Skin of body (tissue), 2 donors: ENCODE data around the gene OR2V2. TPM values are rescaled to one million over a fixed set of nuclear protein-coding genes. Genes with fewer than 3 reads are reported as not detected.
"Not testable (repeated sequence)": the region's sequence is repeated elsewhere in the genome, so short reads cannot be mapped to it uniquely, and the experiment has no call there.

ENCODE experiments used
- DNase-seq: peaks from one replicate; lab custom pipeline; 2025; lab: John Stamatoyannopoulos, UW
- total RNA-seq: library from RNA; depleted of rRNA; stranded (reverse); fragments of >200 nt; gene quantifications from one replicate; pipeline ENCODE4 v1.2.3, GENCODE V29; 2014

The OR2V2 gene
- total RNA-seq, 1 donor from 2014 or later: under 0.01 TPM

DNA sequence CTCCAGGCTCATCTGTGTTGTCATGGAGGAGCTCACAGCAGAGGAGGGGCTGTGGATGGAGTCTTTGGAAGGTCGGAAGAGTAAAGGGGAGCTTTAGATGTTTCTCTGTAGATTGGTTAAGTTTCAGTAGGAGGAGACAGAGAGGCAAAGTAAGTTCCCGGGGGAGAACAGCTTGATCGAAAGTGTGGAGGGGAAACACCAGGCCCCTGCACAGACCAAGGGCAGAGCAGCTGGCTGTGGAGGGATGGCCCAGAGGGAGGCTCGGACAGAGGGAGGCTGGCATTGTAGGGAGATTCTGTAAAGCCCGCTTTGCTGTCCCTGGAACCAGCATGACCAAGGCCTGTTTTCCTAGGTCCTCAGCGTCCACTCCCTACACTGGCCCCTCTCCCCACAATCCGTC, 5.3 kb upstream of the OR2V2 start:
- no peak for DNase-seq

DNA sequence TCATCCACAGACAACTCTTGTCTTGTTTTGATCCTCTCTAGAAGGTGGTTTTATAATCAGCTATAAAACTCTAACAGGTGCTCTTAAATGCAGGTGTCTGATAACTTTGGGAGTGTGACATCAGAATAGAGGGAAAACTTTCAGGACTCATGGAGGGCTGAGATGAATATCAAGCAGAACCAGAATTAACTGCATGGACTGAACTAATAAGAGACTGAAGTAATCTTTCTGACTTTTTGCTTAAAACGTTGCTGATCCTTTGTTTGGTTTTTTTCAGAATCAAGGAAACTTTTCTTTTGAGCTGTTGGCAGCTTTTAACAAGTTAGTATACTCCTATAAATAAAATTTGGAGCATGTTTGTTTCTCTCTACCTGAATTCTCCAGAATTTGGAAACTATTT, 2.3 kb upstream of the OR2V2 start:
- no peak for DNase-seq

DNA sequence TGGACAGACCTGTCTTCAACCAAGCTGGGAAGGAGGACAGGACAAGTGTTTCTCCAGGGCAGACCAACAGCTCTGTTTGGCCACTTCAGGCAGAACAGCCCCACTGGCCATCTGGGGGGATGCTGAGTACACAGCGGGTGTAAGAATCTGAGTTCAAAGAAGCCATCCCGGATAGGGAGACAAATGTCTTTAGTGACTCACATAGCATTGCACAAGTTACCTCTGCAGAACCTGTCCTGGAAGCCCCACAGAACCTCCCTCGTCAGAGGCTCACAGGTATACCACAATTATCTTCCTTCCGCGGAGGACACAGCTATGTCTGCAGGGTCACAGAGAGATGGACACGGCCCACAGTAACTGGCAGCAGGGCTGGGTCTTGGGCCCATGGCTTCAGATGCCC, 2.0 kb downstream of the OR2V2 start:
- no peak for DNase-seq

DNA sequence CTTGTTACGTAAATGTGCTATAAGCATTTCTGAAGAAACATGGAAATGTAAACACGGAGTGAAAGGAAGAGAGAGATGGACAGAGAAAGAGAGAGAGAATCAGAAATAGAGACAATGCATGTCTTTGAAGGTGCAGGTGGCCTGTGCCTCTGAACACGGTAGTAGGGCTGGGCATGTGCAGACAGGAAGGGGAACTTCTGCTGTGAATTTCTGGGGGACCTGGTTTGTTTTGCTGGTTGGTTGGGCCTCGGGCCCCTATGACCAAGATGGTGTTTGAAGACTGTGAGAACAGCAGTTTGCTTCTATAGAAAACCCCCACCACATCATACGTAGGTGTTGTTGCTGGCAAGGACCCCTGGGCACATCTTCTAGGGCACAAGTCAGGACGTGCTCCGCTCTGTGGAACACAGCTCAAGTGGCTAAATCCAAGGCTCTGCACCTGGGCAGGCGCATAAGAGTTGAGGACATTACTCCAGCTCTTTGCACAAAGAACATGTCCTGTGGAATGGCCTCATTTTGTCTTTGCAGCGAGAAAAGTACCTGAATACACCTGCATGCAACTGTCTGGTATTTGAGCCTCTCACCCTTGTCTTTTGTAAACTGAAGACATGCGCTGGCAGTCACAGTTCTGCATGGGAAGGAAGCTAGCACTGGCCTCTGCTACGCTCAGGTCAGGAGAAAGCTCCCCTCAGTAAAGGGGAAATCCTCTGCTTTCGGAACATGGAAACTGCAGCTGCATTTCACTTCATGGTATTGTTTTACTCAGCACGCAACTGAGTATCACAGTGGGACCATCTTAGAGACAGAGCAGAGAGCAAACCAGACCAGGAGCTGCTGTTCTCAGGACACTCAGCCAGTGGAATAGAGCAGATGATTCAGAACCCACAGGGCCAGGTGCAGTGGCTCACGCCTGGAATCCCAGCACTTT, 2.7 kb downstream of the OR2V2 start:
- no peak for DNase-seq

DNA sequence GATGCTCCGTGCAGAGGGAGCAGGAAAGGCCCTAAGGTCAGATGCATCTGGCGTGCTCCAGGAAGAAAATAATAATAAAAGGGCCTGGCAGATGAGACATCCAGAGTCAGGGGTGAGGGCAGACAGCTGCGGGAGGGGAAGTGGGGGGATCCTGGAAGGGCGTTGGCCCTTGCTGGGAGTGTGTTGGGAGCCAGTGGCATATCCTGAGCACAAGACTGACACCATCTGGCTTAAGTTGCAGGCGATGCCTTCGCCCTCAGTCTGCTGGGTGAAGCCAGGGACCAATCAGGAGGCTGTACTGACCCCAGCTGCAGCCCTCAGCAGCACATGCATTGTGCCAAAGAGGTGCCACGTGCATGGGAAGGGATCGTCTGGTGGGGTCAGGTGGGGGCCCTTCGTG, 3.8 kb downstream of the OR2V2 start:
- no peak for DNase-seq

DNA sequence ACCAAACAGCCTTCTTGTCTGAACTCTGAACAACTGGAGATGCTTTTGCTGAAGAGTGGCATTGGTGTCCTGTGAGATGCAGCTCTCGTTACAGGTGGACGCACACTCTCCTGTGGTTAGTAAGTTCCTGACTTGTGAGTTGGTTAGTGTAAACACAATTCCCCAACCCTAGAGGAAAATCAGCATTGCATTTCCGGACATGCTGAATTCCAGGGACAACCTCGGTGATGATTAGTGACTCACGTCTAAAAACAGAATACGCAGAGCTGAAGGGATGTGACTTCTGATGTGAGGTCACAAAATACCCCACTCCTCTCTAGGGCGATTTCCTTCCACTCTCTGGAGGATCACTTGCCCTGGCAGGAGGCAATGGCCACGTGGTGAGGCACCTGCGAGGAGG, 5.0 kb downstream of the OR2V2 start:
- no peak for DNase-seq

DNA sequence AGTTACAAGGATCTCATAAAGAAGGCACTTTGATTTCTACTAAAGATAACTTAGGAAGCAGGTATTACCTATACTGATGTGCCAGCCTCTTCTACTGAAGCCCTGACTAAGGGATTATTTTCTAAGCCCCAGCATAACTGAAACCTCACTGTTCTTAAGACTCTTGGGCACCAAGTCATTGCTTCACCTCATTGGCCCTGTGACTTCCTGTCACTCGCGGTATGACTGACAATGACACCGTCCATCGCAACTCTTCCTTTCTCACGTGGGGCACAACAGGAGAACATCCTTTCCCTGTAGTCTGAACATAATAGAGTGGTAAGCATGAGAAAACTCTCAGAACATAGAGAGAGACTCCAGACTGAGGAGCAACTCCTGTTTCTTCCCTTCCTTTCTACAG, 6.4 kb downstream of the OR2V2 start:
- DNase-seq: no peak

DNA sequence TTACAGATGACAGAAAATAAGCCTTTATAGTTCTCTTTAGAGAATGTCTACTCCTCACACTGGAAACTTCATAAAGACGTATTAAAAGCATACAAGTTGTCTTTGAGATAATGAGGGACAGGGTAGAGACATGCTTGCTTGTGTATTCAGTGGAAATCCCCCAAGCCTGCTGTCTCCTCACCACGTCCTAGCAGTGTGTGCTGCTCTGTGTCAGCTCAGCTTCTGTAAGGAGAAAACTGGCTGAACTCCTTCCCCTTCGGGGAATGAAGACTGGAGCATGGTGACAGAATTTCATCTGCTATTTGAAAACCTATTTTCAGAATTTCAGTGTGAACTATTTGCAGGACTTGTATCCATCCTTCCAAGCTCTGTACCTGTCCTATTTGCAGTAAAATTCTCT, 9.4 kb downstream of the OR2V2 start:
- DNase-seq: no peak

DNA sequence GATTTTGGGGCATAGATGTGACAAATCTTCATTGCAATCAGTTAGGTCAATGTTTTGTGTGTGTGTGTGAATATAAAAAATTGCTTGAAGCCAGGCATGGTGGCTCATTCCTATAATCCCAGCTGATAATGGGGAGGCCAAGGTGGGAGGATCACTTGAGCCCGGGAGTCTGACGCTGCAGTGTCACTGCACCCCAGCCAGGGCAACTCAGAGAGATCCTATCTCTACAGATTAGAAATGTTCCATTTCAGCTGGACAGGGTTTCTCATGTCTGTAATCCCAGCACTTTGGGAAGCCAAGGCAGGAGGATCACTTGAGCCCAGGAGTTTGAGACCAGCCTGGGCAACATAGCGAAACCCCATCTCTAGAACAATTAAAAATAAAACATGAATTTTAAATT, 11.5 kb downstream of the OR2V2 start:
- no peak for DNase-seq

DNA sequence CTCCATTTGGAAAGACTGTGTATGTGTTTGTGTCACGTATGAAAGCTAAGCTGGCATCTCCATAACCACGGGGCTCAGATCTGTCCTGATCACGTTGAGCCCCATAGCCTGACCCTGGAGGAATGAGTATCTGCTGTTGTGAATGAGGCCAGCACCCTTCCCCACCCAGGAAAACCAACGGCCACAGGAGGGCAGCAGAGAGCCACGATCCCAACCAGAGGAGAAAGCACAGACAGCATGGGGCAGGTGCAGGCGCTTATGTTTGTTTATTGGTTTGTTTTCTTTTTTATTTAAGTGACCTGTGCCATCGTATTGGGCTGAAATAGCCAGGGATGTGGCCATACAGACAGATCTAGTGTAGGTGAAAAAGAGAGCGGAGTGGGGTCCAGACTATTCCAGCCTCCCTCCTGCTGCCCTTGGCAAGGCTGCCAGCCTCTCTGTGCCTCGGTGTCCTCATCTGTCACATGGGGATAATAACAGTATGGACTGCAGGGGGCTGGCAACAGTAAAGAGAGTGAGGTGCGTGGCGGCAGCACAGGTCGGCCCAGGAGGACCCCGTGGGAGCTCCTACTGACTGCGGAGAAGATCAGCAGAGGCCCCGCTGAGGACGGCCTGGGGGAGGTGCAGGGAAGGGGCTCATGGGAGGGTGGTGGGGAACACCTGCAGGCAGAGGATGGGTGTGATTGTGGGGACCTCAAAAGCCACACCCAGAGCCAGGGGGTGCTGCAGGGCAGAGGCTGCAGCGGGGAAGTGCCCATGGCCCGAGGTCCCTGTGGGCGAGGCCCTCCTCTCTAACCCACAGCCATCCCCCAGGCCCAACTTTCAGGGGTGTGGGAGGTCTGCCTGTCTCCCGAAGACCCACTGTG, 12.1 kb downstream of the OR2V2 start:
- peak; percentile 56 for DNase-seq

DNA sequence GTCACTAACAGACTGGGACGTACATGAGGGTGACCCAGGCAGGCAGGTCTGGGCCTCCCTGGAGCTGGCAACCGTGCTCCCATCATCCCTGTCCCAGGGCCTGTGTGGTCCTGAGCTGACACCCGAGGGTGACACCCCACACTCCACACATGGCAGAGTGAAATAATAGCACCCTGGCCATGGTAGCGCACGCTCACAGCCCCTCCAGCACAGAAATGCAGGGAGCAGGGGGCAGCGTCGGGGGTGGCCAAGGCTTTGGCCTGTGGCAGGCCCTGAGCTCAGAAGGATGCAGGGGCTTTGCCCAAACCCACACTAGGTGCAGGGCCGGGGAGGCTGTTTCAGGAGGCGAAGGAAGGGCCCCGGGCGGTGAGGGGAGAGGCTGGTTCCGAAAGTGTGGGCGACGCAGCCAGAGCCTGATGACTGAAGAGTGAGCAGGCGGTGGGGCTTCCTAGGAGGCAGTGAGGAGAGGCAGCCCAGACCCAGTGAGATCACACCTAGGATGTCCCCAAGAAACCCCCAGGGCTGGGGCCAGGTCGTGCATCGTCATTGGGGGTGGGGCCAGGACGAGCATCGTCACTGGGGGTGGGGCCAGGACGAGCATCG, 12.9 kb downstream of the OR2V2 start:
- no peak for DNase-seq

DNA sequence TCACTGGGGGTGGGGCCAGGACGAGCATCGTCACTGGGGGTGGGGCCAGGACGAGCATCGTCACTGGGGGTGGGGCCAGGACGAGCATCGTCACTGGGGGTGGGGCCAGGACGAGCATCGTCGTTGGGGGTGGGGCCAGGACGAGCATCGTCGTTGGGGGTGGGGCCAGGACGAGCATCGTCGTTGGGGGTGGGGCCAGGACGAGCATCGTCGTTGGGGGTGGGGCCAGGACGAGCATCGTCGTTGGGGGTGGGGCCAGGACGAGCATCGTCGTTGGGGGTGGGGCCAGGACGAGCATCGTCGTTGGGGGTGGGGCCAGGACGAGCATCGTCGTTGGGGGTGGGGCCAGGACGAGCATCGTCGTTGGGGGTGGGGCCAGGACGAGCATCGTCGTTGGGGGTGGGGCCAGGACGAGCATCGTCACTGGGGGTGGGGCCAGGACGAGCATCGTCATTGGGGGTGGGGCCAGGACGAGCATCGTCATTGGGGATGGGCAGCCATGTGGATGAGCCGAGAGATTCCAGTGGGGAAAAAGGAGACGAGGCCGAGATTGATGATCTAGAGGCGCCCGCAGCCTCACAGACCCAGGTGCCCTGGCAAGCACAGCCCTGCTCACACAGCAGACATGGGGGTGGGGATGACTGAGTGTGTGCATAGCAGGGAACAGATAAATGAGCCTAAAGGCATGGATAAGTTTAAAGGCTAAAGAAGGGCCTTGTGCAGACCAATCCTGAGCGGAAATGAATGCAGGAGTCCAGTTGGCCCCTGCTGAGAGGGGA, 13.6 kb downstream of the OR2V2 start:
- not testable (repeated sequence) for DNase-seq

DNA sequence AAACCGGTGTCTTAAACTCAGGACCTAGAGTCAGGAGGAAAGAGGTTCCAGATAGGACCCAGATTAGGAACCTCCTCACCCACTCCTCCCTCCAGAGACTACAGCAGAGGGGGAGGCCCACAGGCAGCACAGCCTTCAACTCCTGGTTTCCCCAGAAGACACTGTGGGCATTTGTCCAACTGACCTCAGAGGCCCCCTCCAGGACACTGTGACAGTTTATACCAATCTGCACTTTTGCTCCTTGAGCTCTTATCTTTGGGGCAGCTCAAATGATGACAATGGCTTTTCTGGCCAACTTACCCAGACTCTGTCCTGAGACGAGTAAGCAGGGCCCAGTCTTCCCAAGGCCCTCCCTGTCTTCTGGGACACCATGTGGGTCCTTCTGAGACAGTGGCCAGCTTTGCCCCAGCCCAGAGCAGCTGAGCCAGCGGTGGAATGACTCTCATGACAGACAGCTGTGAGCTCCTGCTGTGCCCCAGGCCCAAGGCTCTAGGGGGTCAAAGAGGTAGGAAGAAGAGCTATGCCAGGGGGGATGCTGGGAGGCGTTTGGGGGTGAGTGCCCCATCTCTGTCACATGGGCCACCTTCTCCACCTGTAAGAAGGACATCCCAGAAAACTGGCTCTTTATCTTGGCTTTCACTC, 14.3 kb downstream of the OR2V2 start:
- DNase-seq: no peak

DNA sequence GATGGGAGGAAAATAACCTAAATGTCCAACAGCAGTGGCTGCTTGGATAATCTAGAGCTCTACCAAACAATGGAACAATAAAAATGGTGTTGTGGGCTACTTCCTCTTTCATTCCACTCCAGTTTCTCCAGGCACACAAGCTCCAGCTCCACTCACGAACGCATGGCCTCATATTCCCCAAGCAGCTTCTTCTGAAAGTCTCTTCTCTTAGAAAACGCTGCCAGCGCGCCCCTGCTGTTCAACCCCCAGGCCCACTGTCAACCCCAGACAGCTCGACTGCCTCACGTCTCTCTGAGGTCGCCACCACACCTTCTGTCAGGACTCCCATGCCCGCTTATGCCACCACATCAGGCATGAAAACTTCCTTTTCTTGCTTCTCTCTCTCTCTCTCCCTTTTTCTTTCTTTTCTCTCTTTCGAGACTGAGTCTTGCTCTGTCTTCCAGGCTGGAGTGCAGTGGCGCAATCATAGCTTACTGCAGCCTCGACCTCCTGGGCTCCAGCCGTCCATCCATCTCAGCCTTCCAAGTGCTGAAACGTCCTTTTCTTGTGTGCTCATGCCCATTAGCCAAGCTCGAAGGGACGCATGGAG, 16.2 kb downstream of the OR2V2 start:
- DNase-seq: no peak

DNA sequence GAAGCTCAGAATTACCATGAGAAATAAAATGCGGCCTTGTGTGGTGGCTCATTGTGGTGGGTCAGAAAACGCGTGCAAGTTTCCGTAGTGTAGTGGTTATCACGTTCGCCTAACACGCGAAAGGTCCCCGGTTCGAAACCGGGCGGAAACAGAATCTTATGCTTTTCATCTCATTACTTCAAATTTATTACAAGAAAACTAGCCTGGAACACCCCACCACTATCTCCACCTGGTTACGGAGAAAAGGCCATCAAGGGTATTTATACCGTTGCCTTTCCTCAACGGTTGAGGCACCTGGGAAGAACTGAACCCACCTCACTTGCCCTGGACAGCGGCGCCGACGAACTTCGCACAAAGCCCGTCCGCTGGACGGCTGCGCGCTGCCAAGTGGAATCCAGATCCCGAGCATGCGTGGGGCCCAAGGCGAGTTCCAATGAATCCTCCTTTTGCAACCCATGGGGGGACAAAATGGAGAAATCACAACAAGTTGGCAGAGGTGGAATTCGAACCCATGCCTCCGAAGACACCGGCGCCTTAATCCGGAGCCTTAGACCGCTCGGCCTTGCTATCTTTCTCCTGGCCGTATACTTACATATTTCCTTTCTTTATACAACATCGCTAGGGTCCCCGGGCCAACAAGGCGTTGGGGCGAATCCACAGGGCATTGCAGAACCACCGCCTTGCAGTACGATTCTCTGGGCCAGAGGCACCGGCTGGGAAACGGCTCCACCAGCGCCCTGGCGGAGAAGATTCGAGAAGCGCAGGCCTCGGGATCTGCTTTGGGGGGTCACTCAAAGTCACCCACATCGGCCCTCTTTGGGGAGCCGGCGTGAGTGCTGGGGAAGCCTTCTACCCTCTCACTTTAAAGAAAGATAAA, 16.9 kb downstream of the OR2V2 start:
- no peak for DNase-seq

DNA sequence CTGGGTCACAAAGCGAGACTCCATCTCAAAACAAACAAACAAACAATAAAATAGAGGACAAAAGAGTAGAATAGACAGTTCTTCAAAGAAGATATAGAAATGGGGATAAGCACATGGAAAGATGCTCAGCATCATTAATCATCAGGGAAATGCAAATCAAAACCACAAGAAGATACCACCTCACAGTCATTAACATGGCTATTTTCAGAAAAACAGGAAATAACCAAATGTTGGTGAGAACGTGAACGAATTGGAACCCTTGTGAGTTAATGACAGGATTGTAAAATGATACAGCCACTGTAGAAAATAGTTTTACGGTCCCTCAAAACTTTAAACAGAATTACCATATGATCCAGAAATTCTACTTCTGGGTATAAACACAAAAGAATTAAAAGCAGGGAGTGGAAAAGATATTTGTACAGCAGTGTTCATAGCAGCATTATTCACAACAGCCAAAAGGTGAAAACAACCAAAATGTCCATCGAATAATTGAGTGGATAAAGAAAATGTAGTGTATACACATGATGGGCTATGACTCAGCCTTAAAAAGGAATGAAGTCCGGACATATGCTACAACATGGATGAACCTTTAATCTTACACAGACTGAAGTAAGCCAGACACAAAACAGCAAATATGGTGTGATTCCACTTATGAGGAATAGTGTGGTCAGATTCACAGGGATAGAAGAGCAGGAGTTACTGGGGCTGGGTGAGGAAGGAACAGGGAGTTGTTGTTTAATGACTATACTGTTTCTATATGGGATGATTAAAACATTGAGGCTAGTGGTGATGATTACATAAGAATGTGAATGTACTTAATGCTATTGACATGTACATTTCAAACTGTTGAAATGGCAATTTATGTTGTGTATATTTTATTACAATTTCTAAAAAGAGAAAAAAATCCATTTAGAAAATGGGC, 19.7 kb downstream of the OR2V2 start:
- DNase-seq: no peak

DNA sequence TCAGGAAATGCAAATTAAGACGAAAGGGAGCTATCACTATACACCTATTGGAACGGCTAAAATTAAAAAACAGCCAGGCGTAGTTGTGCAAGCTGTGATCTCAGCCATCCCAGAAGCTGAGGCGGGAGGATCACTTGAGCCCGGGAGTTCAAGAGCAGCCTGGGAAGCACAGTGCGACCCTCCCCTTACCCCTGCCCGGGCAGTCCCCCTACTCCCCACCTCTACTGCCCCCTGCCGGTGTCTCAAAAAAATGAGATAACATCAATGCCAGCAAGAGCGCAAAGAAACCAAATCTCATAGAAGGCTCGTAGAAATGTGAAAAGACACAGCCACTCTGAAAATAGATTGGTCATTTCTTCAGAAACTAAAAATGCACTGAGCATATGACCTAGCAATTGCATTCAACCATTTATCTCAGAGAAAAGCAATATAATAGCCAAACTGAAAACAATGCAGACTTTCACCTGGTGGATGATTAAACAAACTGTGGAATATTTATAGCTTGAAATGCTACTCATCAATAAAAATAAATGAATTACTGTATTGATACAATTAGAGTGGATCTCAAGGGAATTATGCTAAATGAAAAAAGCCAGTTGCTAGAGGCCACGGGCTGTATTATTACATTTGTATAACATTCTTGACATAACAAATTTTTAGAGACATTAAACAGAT, 20.6 kb downstream of the OR2V2 start:
- no peak for DNase-seq
